ENCODE results near the gene CPNE5. TPM values are rescaled to one million over a fixed set of nuclear protein-coding genes. Genes with fewer than 3 reads are reported as not detected.

CPNE5 gene
- total RNA-seq, 1 donor = 0.18 TPM

DNA sequence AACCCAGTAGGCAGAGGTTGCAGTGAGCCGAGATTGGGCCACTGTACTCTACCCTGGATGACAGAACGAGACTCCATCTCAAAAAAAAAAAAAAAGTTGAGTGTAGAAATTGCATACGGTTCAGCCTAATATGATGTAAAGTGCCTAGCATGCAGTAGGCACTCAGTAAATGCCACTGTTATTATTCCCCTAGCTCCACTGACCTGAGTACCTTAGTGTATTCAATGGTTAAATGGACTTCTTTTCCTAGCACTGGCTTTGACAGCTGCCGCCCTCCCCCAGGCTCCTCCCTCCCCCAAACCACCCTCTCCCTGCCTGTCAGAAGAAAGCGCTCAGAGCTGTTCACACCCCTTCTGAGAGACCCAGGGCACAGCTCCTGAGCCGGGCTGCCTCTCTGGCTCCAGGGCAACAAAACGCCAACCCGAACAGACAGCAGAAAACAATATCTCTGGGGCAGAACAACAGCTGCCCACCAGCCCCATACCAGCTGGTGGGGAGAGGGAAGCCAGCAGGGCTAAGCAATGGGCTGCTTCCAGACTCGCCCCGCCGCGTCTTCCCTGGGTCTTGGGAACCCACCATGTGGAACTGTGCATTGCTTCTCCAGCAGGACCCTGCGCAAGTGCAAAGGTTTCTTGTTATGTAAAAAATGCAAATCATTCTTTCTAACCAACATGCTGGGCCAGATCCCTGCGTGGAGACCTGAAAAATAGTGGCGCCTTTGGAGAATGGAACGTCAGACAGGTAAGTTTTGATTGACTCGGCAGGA lies 4.5 kb downstream of the CPNE5 start:
- no peak for DNase-seq (ENCODE audit: low read depth)
- no peak overlapping the region for H3K4me3 ChIP-seq (ENCODE audit: low read depth, low read length)
- no peak for TF ChIP-seq CTCF (IDR thresholded peaks at IDR 0.05; ENCODE audit: insufficient read depth, low read length)

GRCh38 chr6:36833182-36833789 lies 6.0 kb downstream of the CPNE5 start:
- H3K4me3 ChIP-seq (ENCODE audit: low read depth, low read length) = no peak overlapping the region
- TF ChIP-seq CTCF (IDR thresholded peaks at IDR 0.05; ENCODE audit: insufficient read depth, low read length) = no peak
- no peak for DNase-seq (ENCODE audit: low read depth)

GRCh38 chr6:36832313-36832712 lies 6.9 kb downstream of the CPNE5 start:
- no peak for DNase-seq (ENCODE audit: low read depth)
- TF ChIP-seq CTCF (IDR thresholded peaks at IDR 0.05; ENCODE audit: insufficient read depth, low read length) = no peak
- no peak overlapping the region for H3K4me3 ChIP-seq (ENCODE audit: low read depth, low read length)

DNA sequence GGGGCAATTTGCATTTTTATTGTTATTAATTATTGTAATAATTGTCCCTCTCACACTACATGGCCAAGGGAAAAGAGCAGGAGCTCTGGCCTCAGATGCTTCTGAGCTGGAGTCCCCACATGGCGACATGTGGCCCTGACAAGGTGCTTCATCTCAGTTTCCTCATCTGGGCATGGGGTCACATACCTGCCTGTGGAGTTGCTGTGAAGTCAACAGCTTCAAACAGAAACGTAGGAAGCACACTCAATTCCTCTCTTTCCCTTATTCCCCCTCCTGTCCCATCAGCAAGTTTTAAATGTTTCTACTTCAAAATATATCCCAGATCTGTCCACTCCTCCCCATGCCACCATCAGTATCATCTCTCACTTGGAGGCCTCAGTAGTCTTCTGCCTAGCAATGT lies 8.7 kb downstream of the CPNE5 start:
- H3K4me3 ChIP-seq (ENCODE audit: low read depth, low read length) = no peak overlapping the region
- DNase-seq (ENCODE audit: low read depth) = no peak
- no peak for TF ChIP-seq CTCF (IDR thresholded peaks at IDR 0.05; ENCODE audit: insufficient read depth, low read length)

GRCh38 chr6:36829919-36830544 lies 9.2 kb downstream of the CPNE5 start:
- peak; percentile 86 for DNase-seq (ENCODE audit: low read depth)
- H3K4me3 ChIP-seq (ENCODE audit: low read depth, low read length) = no peak overlapping the region

More at GRCh38 chr6:36829919-36830544, 9.2 kb downstream of the CPNE5 start:
- no peak for TF ChIP-seq CTCF (IDR thresholded peaks at IDR 0.05; ENCODE audit: insufficient read depth, low read length)

Data from fibroblast of the aortic adventitia (primary cell).